ENCODE measurements around the gene SEZ6.

- no peak for TF ChIP-seq POLR2A (IDR thresholded peaks at IDR 0.05; ENCODE audit: low read length)
- TF ChIP-seq, protein P1, sequence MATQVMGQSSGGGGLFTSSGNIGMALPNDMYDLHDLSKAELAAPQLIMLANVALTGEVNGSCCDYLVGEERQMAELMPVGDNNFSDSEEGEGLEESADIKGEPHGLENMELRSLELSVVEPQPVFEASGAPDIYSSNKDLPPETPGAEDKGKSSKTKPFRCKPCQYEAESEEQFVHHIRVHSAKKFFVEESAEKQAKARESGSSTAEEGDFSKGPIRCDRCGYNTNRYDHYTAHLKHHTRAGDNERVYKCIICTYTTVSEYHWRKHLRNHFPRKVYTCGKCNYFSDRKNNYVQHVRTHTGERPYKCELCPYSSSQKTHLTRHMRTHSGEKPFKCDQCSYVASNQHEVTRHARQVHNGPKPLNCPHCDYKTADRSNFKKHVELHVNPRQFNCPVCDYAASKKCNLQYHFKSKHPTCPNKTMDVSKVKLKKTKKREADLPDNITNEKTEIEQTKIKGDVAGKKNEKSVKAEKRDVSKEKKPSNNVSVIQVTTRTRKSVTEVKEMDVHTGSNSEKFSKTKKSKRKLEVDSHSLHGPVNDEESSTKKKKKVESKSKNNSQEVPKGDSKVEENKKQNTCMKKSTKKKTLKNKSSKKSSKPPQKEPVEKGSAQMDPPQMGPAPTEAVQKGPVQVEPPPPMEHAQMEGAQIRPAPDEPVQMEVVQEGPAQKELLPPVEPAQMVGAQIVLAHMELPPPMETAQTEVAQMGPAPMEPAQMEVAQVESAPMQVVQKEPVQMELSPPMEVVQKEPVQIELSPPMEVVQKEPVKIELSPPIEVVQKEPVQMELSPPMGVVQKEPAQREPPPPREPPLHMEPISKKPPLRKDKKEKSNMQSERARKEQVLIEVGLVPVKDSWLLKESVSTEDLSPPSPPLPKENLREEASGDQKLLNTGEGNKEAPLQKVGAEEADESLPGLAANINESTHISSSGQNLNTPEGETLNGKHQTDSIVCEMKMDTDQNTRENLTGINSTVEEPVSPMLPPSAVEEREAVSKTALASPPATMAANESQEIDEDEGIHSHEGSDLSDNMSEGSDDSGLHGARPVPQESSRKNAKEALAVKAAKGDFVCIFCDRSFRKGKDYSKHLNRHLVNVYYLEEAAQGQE (IDR thresholded peaks at IDR 0.05), result no peak
- TF ChIP-seq NFE2L2 (conservative IDR thresholded peaks at IDR 0.05; ENCODE audit: low read length), result no peak
- no peak for TF ChIP-seq EP300 (IDR thresholded peaks at IDR 0.05)
- TF ChIP-seq HMGXB4 (CRISPR knock-in tag; IDR thresholded peaks at IDR 0.05; ENCODE audit: borderline replicate concordance), result no peak
- no peak for TF ChIP-seq HOXB13 (CRISPR knock-in tag; IDR thresholded peaks at IDR 0.05; ENCODE audit: low read depth)
- TF ChIP-seq PBX3 (IDR thresholded peaks at IDR 0.05), result no peak
- TF ChIP-seq CTCF (IDR thresholded peaks at IDR 0.05), result no peak
- no peak for TF ChIP-seq JUN (IDR thresholded peaks at IDR 0.05)
- TF ChIP-seq TP53 (CRISPR knock-in tag; IDR thresholded peaks at IDR 0.05), result no peak
- TF ChIP-seq HDAC2 (IDR thresholded peaks at IDR 0.05), result no peak
- no peak for TF ChIP-seq POLR2AphosphoS2 (conservative IDR thresholded peaks at IDR 0.05; ENCODE audit: low read length)
Observed at GRCh38 chr17:28935744-28936460, 69.9 kb downstream of the SEZ6 start.
